ENCODE measurements around the gene FIS1.
"Not testable (repeated sequence)": the region's sequence is repeated elsewhere in the genome, so short reads cannot be mapped to it uniquely, and the experiment has no call there.

Gene FIS1

GRCh38 chr7:101255796-101256195, 10.9 kb upstream of the FIS1 start:
- DNase-seq = no peak

- not testable (repeated sequence) for DNase-seq
Measured at GRCh38 chr7:101253199-101253598, 8.3 kb upstream of the FIS1 start.

- peak; percentile 99 for DNase-seq
Measured at GRCh38 chr7:101251871-101252659, 7.2 kb upstream of the FIS1 start.

DNA sequence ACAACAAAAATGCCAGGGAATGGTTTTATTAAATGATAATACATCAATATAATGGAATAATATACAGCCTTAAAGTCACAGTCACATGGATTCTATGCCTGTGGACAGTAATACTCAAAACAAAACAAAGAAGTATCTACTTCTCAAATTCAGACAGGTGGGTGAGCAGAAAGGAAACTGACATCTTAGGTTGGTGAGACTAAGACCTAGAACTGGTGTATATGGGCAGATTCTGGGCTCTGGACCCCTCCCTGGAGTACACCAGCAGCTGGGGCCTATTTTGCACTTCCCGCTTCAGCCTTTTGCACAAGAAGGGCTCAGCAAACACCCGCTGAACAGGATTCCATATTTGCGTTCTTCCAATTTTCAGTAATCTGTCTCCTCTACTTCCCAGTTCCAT, 5.4 kb upstream of the FIS1 start:
- DNase-seq = no peak

DNA sequence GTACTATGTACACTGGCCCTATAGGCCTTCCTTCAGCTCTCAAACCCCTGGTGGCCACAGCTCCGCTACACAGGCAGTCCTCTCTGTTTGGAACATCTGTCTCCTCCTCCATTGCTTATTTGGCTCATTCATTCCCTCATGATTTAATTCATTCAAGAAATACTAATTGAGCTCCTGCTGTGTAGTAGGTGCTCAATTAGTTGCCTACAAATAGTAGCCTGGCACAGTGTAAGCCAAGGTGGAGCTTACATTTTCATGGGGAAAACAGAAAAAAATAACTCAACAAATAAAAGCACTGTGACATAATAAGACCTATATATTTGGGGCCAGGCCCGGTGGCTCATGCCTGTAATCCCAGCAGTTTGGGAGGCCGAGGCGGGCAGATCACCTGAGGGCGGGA, 3.4 kb upstream of the FIS1 start:
- DNase-seq = no peak

DNA sequence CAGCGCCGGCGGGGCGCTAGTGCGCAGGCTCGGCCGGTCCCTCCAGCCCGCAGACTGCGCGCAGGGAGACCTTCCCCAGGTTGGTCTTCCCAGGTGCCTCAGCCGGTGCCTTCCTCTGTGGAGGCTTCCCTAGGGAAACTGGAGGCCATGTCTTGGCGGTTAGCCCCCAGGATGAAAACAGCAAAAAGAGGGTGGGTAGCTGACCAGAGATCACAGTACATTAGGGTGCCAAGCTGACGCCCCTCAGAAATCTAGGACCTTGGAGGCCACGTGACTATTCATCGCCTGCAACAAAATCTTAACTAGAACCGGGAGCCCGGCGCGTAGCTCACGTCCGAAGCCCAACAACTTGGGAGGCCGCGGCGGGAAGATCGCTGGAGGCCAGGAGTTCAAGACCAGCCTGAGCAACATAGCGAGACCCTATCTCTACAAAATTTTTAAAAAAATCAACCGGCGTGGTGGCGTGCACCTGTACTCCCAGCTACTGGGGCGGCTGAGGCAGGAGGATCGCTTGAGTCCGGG, 327 bp upstream of the FIS1 start:
- peak; percentile 6 for DNase-seq

- no peak for DNase-seq
Measured at GRCh38 chr7:101243646-101244374, 1.1 kb downstream of the FIS1 start.

DNA sequence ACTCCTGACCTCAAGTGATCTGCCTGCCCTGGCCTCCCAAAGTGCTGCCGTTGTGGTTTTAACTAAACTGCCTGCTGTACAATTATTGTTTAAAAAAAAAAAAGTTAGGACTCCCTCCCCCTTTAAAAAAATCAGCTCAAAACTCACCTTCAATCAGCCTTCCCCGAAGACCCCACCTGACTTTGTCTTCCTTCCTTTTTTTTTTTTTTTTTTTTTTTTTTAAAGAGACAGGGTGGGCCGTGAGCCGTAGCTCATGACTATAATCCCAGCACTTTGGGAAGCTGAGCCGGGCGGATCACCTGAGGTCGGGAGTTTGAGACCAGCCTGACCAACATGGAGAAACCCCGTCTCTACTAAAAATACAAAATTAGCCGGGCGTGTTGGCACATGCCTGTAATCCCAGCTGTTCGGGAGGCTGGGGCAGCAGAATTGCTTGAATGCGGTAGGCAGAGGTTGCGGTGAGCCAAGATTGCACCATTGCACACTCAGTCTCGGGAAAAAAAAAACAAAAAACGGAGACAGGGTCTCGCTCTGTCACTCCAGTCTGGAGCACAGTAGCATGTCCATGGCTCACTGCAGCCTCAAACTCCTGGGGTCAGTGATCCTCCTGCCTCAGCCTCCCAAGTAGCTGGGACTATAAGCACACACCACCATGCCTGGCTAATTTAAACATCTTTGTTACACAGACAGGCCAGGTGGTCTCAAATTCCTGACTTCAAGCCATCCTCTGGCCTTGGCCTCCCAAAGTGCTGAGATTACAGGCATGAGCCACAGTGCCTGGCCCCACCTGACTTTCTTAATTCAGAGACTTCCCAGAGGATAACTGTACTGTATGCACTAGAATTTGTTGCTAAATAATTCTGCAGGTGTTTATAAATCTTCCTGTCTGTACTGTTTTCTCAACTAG, 3.2 kb downstream of the FIS1 start:
- no peak for DNase-seq

- DNase-seq = no peak
Measured at GRCh38 chr7:101241015-101241363, 3.9 kb downstream of the FIS1 start.

DNA sequence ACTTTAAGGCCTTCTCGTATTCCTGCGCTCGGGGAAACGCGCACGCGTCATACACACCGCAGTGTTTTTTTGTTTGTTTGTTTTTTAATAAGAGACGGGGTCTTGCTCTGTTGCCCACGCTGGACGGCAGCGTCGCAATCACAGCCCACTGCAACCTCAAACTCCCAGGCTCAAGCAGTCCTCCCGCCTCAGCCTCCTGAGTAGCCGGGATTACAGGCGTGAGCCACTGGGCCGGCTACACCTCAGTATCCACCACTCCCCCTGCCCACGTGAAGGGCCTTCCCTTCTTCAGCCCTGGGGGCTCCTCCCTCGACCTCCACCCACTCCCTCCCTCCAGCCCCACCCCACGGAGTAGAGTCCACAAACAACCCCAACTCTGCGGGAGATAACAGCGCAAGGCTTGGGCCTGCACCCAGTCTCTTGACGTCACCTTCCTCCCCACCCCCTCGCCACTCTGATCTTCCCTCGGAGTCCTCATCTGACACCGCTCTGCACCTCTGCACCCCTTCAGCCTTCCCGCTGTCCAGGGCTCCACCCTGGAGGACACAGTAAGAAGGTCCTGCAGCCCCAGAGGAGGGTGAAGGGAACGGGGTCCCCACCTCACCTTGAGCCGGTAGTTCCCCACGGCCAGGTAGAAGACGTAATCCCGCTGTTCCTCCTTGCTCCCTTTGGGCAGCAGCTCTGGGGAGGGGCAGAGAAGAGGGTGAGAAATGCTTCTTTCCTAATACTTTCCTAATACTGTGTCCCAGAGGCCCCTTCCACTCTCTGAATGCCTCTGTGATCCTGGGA, 4.5 kb downstream of the FIS1 start:
- DNase-seq = no peak

DNA sequence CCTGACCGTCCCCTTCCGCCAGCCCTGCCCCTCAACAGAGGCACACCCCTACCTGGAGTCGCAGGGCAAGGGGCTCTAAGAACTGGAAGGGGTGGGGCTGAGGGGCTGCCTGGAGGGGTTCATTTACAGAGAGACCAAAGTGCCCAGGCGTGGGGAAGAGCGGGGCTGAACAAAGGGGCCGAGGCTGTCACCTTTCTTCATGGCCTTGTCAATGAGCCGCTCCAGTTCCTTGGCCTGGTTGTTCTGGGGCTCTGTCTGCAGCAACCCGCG, 5.0 kb downstream of the FIS1 start:
- no peak for DNase-seq

GRCh38 chr7:101239191-101239950, 5.5 kb downstream of the FIS1 start:
- no peak for DNase-seq

DNA sequence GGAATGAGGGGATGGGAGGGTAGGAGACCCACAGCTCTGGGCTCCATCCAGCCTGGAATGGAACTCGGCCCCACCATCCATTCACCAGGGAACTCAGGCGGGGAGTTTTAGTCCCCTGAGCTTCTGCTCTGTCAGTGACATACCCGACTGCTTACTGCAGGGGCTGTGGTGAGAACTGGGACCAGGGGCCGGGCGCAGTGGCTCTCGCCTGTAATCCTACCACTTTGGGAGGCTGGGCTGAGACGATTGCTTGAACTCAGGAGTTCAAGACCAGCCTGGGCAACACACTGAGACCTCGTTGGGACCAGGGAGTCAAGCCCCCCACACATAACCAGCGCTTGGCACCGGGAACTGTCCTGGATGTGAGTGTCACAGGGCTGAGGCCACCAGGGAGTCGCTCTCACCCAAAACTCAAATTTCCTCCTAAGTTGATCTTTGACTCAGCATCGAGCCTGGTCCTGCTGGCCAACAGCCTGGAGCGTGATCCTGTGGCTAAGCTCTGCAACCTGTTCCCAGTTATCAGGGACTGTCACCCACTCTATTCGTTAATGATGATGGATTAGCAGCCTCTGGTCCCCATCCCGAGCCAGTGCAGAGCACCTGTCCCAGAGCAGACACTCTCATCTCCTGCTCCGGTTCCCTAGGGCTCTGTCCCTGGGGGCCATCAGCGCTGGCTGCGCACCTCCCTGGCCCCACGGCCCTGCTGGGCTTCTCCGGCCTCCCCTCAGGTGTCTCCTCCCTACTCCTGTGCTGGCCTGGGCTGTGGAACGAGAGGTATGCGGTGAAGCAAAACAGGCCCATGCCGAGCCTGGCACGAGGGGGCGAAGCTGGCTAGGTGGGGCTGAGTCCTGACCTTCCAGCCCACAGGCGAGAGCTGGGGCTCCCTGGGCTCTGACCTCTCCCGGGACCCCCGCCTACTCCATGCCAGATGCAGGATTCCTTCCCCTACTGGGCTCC, 6.4 kb downstream of the FIS1 start:
- no peak for DNase-seq

DNA sequence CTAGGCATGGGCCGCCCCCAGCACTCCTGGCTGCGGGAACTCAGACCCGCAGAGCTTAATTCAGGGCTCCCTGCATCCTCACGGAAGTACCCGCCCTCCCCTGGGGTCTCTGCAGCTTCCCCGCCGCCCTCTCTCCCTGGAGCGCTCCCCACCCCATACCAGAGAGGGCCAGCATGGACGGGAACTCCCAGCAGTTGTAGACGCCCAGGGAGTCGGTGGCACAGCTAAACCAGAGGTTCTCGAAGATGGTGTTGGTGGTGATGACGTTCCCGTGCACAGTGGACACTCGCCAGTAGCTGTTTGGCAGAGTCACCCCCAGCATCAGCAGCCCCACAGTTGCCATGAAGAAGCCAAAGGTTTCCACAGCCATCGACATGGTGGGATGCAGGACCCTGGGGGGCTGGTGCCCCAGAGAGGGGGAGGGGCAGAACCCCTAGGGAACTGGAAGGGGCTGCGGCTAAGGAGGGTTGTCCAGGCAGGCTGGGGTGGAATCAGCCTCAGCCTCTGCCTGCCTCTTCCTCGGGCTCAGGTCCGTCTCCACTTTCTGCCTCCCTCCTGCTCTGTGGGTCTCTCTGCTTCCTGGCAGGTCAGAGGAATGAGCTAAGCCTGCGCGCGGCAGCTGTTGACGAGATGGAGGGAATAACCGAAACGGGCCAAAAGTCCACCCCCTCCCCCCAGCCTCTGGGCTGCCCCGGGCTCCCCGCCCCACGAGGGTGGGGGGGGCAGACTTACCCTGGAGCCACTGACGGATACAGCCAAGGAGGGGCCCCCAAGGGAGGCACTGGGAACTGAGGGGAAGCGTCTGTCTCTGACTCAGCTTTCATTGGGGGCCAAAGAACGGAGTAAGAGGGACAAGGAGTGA, 7.4 kb downstream of the FIS1 start, which contains the start of gene CLDN15:
Gene CLDN15 (minus strand): TSS at position 597 of the 862 bp plus-strand sequence. CDS start 221 bp downstream, at position 376.
- no peak for DNase-seq

GRCh38 chr7:101236292-101236835, 8.5 kb downstream of the FIS1 start:
- no peak for DNase-seq

DNA sequence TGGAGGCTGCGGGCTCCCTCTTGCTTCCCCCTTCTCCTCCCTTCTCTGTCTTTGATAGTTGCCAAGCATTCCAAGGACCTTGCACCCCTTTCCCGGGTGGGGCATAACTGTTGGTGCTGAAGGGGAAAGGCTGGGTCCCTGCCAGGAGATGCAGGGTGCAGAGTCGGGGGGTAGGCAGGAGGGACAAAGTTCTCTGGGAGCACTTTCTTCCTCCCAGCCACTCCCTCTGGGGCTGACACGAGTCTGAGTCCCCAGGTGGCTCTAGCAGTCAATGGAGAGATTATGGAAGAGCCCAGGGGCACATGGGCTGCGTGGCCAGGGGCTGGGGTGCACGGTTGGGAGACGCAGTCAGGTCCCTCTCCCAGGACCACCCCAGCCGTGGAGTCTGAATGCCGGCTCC, 9.4 kb downstream of the FIS1 start:
- DNase-seq = no peak

- no peak for DNase-seq
Measured at GRCh38 chr7:101235050-101235449, 9.8 kb downstream of the FIS1 start.

DNA sequence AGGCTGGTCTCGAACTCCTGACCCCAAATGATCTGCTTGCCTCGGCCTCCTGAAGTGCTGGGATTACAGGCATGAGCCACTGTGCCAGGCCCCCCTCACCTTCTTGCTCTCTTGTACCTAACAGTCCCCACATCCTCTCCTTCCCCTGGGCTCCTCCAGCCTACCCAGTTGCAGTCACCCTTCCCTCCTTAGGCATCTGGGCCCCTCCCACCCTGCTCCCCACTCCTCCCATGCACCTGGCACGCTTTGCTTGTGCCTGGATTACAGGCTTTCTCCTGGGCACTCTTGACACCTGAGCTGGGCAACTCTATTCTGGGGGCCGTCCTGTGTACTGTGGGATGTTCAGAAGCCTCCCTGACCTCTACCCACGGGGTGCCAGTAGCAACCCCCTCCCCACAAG, 10.2 kb downstream of the FIS1 start:
- no peak for DNase-seq

- DNase-seq = no peak
Measured at GRCh38 chr7:101233907-101234547, 10.9 kb downstream of the FIS1 start.

Measured in T-helper 9 cell (primary cell).